SKM-1 treated with dmso at 0.1 percent for 144 hours (cell line): ENCODE measurements around the gene ADAM19.
"Not testable (repeated sequence)": the region's sequence is repeated elsewhere in the genome, so short reads cannot be mapped to it uniquely, and the experiment has no call there.

Experiments
- DNase-seq: peaks from one replicate; lab custom pipeline; 2025; ENCODE audit not compliant: unreplicated experiment; lab: John Stamatoyannopoulos, UW

Gene ADAM19

DNA sequence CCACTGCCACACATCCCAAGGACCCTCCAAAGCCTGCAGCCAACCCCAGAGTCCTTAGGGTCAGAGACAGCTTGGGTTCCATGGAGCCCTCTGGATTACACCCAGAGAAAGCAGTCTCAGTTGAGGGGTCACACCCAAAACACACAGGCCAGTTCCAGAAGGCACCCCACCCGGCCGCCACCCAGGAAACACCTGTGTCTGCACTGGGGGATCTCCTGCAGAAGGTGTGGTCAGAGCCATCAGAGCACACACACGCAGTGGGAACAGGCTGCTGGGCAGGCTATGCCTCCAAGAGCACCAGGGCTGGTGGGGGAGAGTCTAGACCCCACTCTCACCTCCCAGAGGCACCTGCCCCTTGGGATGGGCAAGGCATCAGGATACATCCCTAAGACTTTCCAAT is 88.2 kb downstream of the ADAM19 start:
- DNase-seq = no peak

DNA sequence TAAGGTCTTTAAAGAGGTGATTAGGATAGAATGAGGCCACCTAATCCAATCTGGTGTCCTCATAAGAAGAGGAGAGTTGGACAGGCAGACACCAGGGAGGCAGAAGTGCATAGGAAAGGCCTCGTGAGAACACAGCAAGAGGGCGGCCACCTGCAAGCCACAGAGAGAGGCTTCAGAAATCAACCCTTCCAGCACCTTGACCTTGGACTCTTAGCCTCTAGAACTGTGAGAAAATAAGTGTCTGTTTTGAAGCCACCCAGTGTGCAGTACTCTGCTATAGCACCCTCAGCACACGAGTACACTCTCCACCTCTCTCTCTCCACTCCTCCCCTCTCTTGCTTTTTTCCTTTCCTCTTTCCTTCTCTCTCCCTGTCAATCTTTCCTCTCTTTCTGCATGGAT is 88.7 kb downstream of the ADAM19 start:
- DNase-seq = no peak

DNA sequence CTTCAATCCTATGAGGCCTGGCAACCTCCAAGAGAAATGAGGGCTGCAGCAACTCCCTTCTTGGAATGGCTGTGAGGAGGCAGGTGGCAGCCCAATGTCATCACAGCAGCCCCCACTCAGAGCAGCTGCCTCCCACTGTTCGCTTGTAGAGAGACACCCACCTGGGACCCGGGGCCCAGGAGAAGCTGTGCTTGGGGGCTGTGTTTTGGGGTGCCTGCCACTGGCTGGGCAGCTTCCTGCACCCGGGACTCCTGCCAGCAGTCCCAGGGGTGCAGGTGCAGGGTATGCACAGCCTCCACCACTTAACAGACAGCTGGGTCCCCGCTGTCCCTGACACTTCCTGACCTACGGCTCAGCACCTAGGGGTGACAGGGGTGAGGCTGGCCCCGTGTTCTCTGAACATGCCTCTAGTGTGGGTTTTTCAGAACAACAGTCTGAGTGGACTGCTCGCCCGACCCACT is 89.3 kb downstream of the ADAM19 start:
- no peak for DNase-seq

DNA sequence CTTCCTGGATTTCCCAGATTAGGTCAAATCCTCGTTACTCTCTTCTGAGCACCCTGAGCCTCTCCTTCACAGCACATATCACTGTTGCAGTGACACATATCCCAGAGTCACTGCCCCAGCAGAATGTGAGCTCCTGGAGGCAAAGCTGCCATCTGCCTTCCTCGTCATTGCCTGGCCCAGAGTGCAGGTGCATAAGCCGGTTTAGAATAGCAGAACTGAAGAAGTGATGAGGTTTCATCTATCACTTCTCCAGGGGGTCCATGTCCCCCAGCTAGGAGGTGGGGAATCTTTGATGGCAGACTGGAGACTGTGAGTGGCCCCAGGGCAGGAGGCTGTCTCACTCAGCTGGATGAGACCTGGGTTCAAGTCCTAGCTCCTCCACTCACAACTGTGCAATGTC is 89.8 kb downstream of the ADAM19 start:
- no peak for DNase-seq

DNA sequence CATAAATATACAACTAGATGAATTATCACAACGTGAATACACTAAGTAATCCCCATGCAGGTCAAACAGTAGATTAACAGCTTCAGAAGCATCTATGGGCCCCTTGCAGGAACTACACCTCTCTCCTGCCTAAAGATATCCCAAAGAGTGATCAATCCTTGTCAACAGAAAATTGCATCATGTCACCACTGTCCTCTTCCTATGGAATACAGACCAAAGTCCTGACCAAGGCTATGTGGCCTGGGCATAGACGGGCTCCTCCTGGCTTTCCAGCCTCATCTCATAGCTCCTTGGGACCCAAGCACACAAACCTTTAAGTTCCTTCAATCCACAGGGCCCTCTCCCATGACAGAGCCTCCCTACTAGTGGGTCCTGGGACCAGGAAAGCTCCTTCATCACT is 90.2 kb downstream of the ADAM19 start:
- no peak for DNase-seq

DNA sequence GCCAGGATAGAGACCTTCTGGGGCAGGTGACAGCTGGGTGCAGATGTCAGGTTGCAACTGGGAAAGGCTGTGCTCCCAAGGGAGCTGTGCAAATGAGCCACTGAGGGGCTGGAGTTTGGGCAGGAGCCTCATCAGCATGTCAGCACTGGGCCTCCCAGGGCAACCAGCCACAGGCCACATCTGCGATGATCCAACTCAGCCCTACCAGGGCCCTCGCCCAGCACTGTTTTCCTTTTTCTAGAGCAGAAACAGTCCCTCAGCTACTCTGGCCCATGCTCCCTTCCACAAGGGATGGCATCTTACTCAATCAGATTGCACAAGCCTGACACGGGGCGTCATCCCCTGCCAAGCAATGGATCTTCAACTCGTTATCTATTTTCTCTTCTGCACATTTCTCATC is 90.8 kb downstream of the ADAM19 start:
- peak; percentile 49 for DNase-seq

DNA sequence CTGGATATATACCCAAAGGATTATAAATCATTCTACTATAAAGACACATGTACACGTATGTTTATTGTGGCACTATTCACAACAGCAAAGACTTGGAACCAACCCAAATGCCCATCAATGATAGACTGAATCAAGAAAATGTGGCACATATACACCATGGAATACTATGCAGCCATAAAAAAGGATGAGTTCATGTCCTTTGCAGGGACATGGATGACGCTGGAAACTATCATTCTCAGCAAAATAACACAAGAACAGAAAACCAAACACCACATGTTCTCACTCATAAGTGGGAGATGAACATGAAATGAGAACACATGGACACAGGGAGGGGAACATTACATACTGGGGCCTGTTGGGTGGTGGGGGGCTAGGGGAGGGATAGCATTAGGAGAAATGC is 92.9 kb downstream of the ADAM19 start:
- DNase-seq = not testable (repeated sequence)

DNA sequence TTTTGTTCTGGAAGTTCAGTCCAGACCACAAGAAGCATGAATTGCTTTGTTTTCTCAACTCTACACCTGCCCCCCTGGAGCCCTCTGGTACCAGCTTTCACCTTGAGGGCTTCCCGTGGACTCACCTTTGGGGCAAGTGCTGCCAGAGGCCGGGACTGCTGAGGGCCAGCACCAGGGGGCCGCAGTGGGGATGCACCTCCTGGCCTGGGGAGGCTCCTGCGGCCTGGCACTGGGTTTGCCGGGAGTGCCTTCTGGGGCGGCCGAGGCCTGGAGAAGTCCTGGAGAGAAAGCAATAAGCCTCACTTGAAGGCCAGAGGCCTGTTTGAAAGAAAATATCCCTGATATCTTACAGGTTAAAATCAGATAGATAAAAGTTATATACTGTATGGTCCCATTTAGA is 93.9 kb downstream of the ADAM19 start:
- no peak for DNase-seq

DNA sequence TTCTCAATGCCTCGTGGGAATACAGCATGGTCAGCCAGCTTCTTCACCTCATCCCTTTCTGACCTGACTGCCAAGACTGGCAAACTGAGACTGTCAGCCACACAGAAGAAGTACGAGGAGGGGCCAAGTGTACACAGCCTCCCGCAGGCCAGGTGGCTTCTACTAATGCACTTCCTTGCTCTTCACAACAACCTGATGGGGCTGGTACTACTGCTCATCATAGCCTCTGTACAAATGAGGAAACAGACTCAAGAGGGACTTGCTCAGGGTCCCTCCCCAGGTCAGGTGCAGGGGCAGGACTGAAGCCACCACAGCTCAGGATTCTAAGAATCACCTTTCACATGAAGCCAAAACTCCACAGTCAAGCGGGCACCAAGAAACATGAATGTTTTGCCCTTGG is 94.3 kb downstream of the ADAM19 start:
- no peak for DNase-seq

DNA sequence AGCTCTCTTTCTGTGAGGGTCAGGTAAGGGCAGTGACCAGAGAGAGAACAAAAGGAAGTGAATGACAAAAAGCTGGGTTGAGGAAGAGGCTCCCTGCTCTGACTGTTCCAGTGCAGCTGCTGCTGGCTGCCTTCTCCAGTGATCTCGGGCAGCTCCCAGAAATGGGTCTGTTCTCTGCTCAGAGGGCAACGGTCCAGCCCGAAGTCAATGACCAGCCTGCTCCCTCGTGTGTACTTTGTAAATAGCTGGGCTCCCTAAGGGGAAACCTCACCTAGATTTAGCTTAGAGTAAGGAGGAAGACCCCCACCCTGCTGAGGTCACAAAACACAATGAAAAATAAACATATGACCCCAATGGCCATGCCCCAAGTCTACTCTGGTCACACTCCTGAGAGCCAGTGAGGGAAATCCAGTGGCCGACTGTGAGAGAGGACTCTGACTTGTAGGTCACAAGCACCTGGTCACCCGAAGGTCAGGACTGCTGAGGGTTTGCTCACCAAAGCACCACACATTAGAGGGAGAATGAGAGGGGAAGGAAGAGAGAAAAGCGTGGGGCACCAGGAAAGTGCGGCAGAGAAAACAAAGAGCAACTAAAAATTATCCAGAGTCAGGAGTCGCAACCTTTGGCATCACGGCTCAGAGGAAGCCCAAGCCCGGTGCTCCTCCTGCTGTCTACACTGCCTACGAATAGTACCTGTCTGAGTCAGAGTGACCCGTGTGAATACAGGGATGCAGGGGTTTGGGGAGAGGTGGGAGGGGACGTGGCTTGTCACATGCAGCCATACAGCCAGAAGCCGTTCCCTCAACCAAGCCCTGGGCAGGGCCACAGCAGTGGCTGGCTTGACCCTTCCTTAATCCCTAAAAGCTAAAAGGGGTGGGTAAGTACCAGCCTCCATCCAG is 95.7 kb downstream of the ADAM19 start:
- no peak for DNase-seq

DNA sequence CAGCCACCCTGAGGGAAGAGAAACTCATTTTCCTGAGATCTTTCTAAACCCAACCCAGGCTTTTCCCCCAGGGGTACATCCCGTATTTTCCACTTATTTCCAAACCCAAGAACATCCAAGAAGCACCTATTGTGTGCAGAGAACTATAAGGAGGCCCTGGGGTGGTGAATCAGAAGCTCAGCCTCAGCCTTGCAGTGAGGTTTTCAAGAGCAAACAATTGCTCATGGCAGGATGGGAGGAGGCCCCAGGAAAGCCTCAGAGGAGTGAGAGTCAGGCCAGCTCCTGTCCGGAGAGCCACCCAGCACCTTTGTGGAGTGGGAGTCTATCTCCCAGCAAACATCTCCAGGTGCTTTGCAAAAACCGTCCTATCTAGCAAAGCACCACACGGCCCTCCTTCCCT is 96.4 kb downstream of the ADAM19 start:
- no peak for DNase-seq

DNA sequence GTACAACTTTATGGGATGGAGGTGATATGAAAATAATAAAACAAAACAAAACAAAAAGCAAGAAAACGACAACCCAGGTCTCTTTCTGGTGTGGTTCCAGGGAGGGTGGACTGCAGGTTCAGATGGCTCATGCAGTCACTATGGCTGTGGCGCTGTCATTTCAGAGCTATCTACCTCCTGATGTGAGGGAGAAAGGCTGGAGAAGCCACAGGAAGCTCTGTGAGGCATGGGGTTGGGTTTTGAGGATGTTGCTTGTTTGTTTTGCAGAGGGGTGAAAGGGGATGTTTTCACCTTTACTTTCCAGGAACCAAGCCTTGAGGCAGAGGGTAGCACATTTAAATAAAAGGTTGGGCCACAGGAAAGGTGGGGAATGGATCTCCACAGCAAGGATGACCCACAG is 96.8 kb downstream of the ADAM19 start:
- no peak for DNase-seq

DNA sequence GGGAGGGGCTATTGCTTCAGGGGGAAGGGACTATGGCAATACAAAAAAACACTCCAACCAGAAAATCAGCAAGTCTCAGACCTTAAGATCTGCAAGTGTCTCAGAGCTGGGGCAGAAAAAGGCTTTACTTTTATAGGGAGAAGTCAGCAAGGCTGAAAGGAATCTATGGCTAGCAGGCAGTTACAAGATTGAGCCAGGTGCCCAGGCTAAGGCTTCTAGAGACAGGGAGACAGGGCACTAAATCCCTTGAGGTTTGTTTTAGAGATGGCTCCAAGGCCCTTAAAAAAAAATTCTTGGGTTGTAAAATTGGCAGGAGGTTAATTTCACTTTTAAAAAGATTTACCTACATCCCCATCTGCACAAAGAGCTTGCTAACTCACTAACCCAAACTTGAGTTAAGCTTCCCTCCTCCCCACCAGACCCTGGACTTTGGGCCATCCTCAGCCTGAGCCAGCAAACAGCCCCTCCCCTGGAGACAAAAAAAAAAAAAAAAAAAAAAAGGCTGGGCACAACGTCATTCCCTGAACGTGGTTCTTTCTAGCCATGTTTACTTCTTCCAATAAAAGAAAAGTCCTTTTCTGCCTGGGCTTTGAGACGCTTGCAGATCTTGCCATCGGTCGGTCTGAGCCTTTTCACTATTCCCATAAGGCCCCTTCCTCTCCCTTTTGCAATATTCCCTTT is 97.6 kb downstream of the ADAM19 start:
- no peak for DNase-seq

DNA sequence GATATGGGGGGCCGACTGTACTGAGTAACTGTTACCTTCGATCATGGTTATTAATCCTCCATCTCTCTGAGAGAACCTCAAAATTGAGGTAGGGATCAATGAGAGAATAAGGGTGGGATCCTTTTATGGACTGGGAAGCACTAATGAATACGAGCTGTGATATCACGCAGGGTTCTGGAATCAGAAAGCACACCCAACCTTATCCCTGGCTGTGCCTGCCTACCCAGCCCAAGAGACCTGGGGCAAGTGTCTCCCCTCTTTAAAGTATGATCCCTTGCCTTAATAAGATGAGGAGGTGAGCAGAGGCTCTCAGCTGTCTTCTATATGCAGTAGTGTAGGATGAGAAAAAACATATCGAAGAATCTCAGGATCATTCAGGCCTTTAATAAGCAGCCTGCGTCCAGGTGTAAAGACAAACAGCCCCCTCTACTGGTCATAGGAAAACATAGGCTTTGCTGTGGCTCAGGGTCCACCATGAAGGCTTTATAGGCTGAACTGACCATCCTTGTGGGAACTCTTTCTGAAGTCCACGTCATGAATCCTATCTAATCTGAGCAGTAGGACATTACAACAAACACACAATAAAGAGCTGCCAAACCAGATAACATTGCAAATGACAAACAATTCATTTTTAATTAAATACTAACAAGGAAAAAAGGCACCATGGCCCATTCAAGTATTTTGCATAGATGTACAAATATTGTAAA is 98.7 kb downstream of the ADAM19 start:
- DNase-seq = peak; percentile 54

DNA sequence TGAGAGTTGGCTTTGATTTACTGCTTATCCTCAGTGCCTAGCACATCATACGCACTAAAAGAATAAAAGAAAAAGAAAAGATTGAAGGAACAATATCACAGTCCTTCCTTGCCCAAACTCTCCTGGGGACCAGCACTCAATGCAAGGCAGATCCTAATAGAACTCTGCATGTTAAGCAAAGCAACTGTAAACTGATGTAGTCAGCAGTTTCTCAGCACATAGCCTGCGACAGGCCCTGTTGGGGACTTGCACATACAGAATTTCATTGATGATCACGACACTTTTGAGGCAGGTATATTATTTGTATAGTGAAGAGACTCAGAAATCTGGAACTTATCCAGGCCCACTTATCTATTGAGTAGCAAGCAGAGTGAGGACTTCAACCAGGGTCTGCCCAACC is 100.1 kb downstream of the ADAM19 start:
- no peak for DNase-seq

DNA sequence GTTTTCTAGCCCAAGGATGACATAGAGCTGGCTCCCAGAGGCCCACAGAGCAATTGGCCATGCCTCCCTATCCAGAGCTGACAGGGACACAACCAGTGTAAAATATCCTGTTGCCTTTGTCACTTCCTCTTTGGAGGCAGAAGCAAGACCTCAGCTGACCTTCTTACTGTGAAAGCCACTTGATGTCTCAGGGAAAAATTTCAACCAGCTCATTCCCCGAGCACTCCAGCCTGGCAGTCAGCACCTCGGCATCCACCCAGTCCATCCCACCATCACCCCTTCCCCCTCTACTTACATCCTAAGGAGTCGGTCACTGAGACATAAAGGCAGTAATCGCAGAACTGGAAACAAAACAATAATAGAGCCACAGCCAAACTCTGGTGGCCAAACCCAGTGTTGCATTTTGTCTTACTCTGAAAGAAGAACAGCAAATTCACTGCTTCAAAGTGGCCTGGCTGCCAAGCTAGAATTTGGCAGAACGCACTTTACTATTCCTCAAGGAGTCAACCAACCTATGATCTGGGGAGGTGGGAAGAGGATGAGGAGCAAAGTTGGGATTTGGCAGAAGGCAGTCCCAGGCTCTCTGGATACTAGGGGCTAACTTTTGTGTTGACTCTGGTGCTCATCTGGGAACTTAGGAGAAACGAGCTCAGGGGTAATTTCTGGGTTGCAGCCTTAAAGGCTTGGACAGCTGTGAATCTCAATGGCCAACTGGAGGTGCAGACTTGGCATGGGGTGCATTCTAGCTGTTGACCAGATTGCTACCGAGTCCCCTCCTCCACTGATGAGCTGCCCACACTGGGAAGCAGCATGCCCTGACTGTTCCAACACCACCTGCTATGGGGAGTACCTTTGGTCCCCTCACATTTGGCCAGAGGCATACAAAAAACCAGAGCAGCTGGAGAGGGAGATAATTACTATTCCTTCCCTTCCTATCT is 101.9 kb downstream of the ADAM19 start:
- DNase-seq = peak; percentile 74

DNA sequence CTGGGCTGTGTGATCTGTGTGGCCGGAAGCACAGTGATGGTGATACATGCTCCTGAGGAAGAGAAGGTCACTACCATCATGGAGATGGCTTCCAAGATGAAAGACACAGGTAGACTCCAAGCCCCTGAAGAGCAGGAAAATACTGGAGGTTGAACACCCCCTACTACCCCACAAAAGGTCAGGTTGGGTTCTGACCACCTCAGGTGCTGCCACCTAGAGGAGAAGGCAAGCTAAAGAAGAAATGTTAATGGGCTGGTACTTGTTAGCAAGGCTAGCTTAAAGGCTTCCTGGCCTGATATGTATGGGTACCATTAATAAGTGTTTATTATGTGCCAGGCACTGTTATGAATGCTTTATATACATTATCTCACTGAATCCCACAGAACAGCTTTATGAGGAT is 103.9 kb downstream of the ADAM19 start:
- DNase-seq = peak; percentile 9

DNA sequence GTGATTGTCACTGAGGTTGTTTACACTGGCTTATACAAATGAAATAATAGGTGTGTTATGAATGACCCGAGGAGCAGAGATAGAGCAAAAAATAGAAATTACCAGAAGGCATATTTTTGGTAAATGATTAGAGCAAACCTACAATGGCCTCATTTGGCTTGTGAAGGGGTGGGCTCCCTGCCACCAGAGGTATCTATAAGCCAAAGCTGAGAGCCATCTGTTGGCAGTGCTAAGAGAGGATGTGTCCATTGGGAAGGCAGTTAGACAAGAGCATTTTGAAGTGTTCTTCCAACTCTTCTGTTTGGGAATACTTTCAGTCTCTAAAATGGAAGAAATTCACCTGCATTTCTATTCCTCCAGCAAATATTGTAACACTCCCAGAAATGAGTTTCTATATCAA is 104.9 kb downstream of the ADAM19 start:
- no peak for DNase-seq

DNA sequence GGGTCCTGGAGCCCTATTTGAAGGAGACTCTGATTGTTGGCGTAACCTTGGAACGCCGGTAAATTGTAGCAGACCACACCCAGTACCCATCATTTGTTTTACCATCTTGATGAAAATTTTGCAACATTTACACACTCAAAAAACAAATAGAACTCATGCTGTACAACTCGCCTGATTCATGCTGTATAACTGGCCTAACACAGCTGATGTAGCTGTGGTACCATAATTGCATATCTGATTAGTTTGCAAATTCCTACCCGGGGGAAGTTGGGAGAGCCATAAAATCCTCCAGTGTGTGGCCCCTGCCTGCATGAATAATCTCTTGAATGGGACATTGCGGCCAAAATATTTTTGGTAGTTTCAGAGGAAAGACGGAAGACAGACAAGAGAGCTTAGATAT is 105.9 kb downstream of the ADAM19 start:
- no peak for DNase-seq

DNA sequence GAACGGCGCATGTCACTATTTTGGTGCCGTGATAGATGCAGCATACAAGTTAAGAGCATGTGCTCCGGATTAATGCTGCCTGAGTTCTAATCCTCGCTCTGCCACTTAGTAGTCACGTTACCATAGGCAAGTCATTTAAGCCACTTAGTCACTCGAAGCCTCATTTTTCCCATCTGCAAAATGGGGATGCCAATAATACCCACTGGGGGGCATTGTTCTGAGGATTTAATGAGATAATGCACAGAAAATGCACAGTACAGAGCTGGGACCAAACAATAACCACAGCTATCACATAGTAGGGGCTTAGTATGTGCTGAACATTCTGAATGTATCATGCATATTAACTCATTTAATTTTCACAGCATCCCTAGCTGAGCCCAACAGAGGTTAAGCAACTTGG is 106.5 kb downstream of the ADAM19 start:
- DNase-seq = no peak
